Prostate gland (tissue), 2 donors: ENCODE measurements around the gene ARMH2.

ENCODE experiments used
- POLR2A ChIP-seq: fragments of 450-650 bp; IDR thresholded peaks from one replicate; pipeline ENCODE4 v1.6.1; 2016; ENCODE audit warnings: antibody characterized with exemption, mild to moderate bottlenecking
- TF ChIP-seq, protein P1 (sequence below), 4 experiments: fragments of 200-600 bp in 2 of 4; fragments of 450-650 bp in 2 of 4; sonication (generic) in 2 of 4; IDR thresholded peaks; 1 replicate in 3 of 4; 2 replicates in 1 of 4; pipeline ENCODE4 v1.5.1; 2016 to 2019; ENCODE audit warnings: antibody characterized with exemption in 4 of 4, mild to moderate bottlenecking in 2 of 4, moderate library complexity in 2 of 4

DNA sequence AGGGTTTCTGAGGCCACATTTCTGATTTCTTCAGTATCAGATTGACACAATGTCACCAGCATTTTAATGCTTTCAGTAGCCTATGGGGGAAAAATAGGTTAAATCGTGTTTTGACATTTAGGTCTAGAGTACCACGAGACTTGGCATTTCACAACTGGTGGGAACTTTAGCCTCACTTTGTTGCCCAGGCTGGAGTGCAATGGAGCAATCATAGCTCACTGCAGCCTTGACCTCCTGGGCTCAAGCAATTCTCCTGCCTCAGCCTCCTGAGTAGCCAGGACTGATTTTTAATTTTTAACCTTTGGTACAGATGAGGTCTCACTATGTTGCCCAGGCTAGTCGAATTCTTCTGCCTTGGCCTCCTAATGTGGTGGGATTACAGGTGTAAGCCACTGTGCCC, 11.0 kb upstream of the ARMH2 start:
- TF ChIP-seq, protein P1, sequence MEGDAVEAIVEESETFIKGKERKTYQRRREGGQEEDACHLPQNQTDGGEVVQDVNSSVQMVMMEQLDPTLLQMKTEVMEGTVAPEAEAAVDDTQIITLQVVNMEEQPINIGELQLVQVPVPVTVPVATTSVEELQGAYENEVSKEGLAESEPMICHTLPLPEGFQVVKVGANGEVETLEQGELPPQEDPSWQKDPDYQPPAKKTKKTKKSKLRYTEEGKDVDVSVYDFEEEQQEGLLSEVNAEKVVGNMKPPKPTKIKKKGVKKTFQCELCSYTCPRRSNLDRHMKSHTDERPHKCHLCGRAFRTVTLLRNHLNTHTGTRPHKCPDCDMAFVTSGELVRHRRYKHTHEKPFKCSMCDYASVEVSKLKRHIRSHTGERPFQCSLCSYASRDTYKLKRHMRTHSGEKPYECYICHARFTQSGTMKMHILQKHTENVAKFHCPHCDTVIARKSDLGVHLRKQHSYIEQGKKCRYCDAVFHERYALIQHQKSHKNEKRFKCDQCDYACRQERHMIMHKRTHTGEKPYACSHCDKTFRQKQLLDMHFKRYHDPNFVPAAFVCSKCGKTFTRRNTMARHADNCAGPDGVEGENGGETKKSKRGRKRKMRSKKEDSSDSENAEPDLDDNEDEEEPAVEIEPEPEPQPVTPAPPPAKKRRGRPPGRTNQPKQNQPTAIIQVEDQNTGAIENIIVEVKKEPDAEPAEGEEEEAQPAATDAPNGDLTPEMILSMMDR (IDR thresholded peaks at IDR 0.05) = no peak
- TF ChIP-seq POLR2A = no peak
